Upper lobe of right lung (tissue), 1 donor: Measurements from ENCODE around the gene DEAF1. TPM values are rescaled to one million over a fixed set of nuclear protein-coding genes. Genes with fewer than 3 reads are reported as not detected.

Experiments
- ATAC-seq: fragments of 200-7000 bp; cut with Tn5 transposase; one replicate; pipeline ENCODE4 v1.9.1; 2020; ENCODE audit warnings: mild to moderate bottlenecking, moderate library complexity
- DNase-seq: peaks from one replicate; pipeline ENCODE4 v3.0.0-alpha.2; 2020
- H3K27ac ChIP-seq: fragments of 200-600 bp; one replicate; pipeline ENCODE4 v1.8.0; 2022
- H3K27me3 ChIP-seq: fragments of 200-600 bp; one replicate; pipeline ENCODE4 v1.8.0; 2022; ENCODE audit warnings: mild to moderate bottlenecking
- H3K36me3 ChIP-seq: fragments of 200-600 bp; one replicate; pipeline ENCODE4 v1.8.0; 2022
- H3K4me1 ChIP-seq: fragments of 200-600 bp; one replicate; pipeline ENCODE4 v1.8.0; 2022
- H3K4me3 ChIP-seq: fragments of 200-600 bp; one replicate; pipeline ENCODE4 v1.8.0; 2022; ENCODE audit warnings: mild to moderate bottlenecking
- H3K9me3 ChIP-seq: fragments of 200-600 bp; one replicate; pipeline ENCODE4 v1.8.0; 2022
- CTCF ChIP-seq: fragments of 200-600 bp; IDR thresholded peaks from one replicate; pipeline ENCODE4 v1.8.0; 2022; ENCODE audit warnings: antibody characterized with exemption
- intact Hi-C: fragments of 100-400 bp; cut with DNase I; formaldehyde crosslinking; loops from one replicate; pipeline ENCODE4 v1.11.0; 2022
- total RNA-seq: library from RNA; stranded (reverse); fragmentation: NEBNext Ultra II Directional; extraction: Animal tissue kit (Norgen Biotek cat#: 25700); gene quantifications from one replicate; pipeline ENCODE4 v1.2.1, GENCODE V29; 2021
- donor health status: DM: no; HTN: yes; CAD: no; lungs with severe emphysema.

DEAF1 gene
- total RNA-seq, 1 donor from 2014 or later = 27.1 TPM

GRCh38 chr11:618856-619627 is 76.0 kb downstream of the DEAF1 start:
- intact Hi-C loops = no loop called here
- no peak overlapping the region for H3K4me3 ChIP-seq
- no peaks in the 10 kb centered on the region for H3K27me3 ChIP-seq
- ATAC-seq (no peak), DNase-seq (no peak)
- no peak overlapping the region for H3K27ac ChIP-seq
- H3K4me1 ChIP-seq = peaks cover 20% of the 10 kb centered on the region
- no peaks in the 10 kb centered on the region for H3K9me3 ChIP-seq
- no peak for TF ChIP-seq CTCF
- no peaks in the 10 kb centered on the region for H3K36me3 ChIP-seq

- peaks cover 3% of the 10 kb centered on the region for H3K36me3 ChIP-seq
- intact Hi-C loops = no loop called here
- peaks cover 24% of the 10 kb centered on the region for H3K4me1 ChIP-seq
- no peaks in the 10 kb centered on the region for H3K27me3 ChIP-seq
- no peaks in the 10 kb centered on the region for H3K9me3 ChIP-seq
- H3K4me3 ChIP-seq = no peak overlapping the region
- DNase-seq = no peak
- no peak overlapping the region for H3K27ac ChIP-seq
- no peak for ATAC-seq
- no peak for TF ChIP-seq CTCF
These were observed 76.9 kb downstream of the DEAF1 start for GRCh38 chr11:617912-618682.

- no peak overlapping the region for H3K4me3 ChIP-seq
- no peaks in the 10 kb centered on the region for H3K9me3 ChIP-seq
- DNase-seq (no peak), ATAC-seq (no peak)
- peaks cover 10% of the 10 kb centered on the region for H3K36me3 ChIP-seq
- no peaks in the 10 kb centered on the region for H3K27me3 ChIP-seq
- no peak for TF ChIP-seq CTCF
- intact Hi-C loops = no loop called here
- peaks cover 28% of the 10 kb centered on the region for H3K4me1 ChIP-seq
- H3K27ac ChIP-seq = no peak overlapping the region
These were observed 77.7 kb downstream of the DEAF1 start for GRCh38 chr11:617199-617911.

GRCh38 chr11:616320-617198 is 78.5 kb downstream of the DEAF1 start:
- peak overlapping the region; percentile 92 for H3K27ac ChIP-seq
- no peak for ATAC-seq
- no peak for DNase-seq

More at GRCh38 chr11:616320-617198, 78.5 kb downstream of the DEAF1 start:
- H3K4me3 ChIP-seq = peak overlapping the region; percentile 76
- peaks cover 18% of the 10 kb centered on the region for H3K36me3 ChIP-seq
- peaks cover 28% of the 10 kb centered on the region for H3K4me1 ChIP-seq
- no peaks in the 10 kb centered on the region for H3K9me3 ChIP-seq
- intact Hi-C loops = no loop called here
- TF ChIP-seq CTCF = no peak
- H3K27me3 ChIP-seq = no peaks in the 10 kb centered on the region
